22Rv1 (cell line): ENCODE data around the gene HNF1B.

ENCODE experiments used
- CTCF ChIP-seq: fragments of 450-650 bp; IDR thresholded peaks from 2 replicates; pipeline ENCODE4 v1.5.1; 2017; ENCODE audit warnings: mild to moderate bottlenecking
- ZFX ChIP-seq: fragments of 450-650 bp; IDR thresholded peaks from 2 replicates; pipeline ENCODE4 v1.6.1; 2017; ENCODE audit warnings: antibody characterized with exemption, borderline replicate concordance

DNA sequence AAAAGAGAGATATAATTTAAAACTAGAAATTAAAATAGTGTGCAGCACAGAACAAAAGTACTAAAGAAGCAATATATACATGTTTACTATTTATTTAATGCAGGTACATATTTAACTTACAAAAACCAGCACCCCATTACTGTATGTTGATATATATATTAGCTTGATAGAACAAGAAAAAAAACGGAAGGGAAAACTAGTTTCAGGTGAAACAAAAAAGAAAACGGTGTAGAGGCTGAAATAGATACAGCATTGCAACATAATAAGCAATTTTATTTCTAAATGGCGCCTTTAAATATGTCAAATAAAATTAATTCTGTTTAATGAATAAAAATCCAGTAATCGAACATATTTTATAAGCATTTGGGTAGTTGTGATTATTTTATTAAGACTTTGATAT, 3.9 kb downstream of the HNF1B start:
- TF ChIP-seq CTCF: no peak
- TF ChIP-seq ZFX: no peak
